ENCODE measurements around the gene CNTNAP5. TPM values are rescaled to one million over a fixed set of nuclear protein-coding genes. Genes with fewer than 3 reads are reported as not detected.
"Not testable (repeated sequence)": the region's sequence is repeated elsewhere in the genome, so short reads cannot be mapped to it uniquely, and the experiment has no call there.

Gene CNTNAP5
- total RNA-seq, 4 donors from 2014 or later, result not detected

DNA sequence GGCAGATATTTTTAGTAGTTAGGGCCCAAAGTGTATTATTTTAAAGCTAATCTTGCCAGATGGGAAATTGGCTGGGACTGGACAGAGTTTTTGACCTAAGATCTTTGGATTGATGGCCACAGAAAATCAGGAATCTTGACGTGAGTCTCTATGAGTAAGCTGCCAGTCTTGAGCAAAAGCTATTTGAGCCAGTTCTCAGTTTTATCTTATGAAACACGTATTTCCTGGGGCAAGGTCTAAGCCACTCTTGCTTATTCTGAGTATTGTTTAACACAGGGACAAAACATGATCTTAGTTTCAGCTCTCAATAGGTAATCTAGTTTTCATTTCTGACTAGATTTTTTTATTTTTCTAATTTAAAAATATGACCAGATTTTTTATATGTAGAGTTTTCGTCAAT, 329.4 kb downstream of the CNTNAP5 start:
- Histone ChIP-seq H3K27me3 (no peaks in the 10 kb centered on the region), H3K36me3 (no peaks in the 10 kb centered on the region), H3K4me1 (no peaks in the 10 kb centered on the region), H3K27ac (no peak overlapping the region), H3K4me3 (no peak overlapping the region), H3K9me3 (no peaks in the 10 kb centered on the region)
- 61% methylated on average over 3 of the region's 3 CpGs for WGBS
- DNase-seq (ENCODE audit: low spot score in 2 of 2), result no peak
- TF ChIP-seq CTCF (IDR thresholded peaks at IDR 0.05) (no peak), POLR2AphosphoS5 (IDR thresholded peaks at IDR 0.05) (no peak), EP300 (IDR thresholded peaks at IDR 0.05) (no peak), POLR2A (IDR thresholded peaks at IDR 0.05) (no peak)

GRCh38 chr2:124361966-124362365, 336.9 kb downstream of the CNTNAP5 start:
- 97% methylated on average over 28 of the region's 28 CpGs for WGBS

GRCh38 chr2:124369181-124369580, 344.1 kb downstream of the CNTNAP5 start:
- 67% methylated on average over 4 of the region's 4 CpGs for WGBS
- no peak overlapping the region for H3K4me3 ChIP-seq

More at GRCh38 chr2:124361966-124362365, 336.9 kb downstream of the CNTNAP5 start:
- not testable (repeated sequence) for H3K27me3 ChIP-seq; H3K9me3 ChIP-seq; H3K4me3 ChIP-seq; DNase-seq (ENCODE audit: low spot score in 2 of 2); H3K36me3 ChIP-seq; H3K27ac ChIP-seq; H3K4me1 ChIP-seq

GRCh38 chr2:124380221-124380749, 355.2 kb downstream of the CNTNAP5 start:
- Histone ChIP-seq H3K36me3 (no peaks in the 10 kb centered on the region), H3K27me3 (no peaks in the 10 kb centered on the region), H3K4me3 (no peak overlapping the region), H3K4me1 (no peaks in the 10 kb centered on the region), H3K9me3 (no peaks in the 10 kb centered on the region), H3K27ac (no peak overlapping the region)
- WGBS, result 25% methylated on average over 3 of the region's 3 CpGs
- TF ChIP-seq POLR2AphosphoS5 (IDR thresholded peaks at IDR 0.05) (no peak), EP300 (IDR thresholded peaks at IDR 0.05) (no peak), POLR2A (IDR thresholded peaks at IDR 0.05) (no peak), CTCF (IDR thresholded peaks at IDR 0.05) (no peak)
- no peak for DNase-seq (ENCODE audit: low spot score in 2 of 2)

More at GRCh38 chr2:124369181-124369580, 344.1 kb downstream of the CNTNAP5 start:
- Histone ChIP-seq H3K9me3 (no peaks in the 10 kb centered on the region), H3K4me1 (no peaks in the 10 kb centered on the region), H3K36me3 (no peaks in the 10 kb centered on the region), H3K27ac (no peak overlapping the region), H3K27me3 (no peaks in the 10 kb centered on the region)
- DNase-seq (ENCODE audit: low spot score in 2 of 2), result no peak
- no peak for TF ChIP-seq POLR2A (IDR thresholded peaks at IDR 0.05)
- TF ChIP-seq CTCF (IDR thresholded peaks at IDR 0.05), result no peak
- no peak for TF ChIP-seq POLR2AphosphoS5 (IDR thresholded peaks at IDR 0.05)
- TF ChIP-seq EP300 (IDR thresholded peaks at IDR 0.05), result no peak

DNA sequence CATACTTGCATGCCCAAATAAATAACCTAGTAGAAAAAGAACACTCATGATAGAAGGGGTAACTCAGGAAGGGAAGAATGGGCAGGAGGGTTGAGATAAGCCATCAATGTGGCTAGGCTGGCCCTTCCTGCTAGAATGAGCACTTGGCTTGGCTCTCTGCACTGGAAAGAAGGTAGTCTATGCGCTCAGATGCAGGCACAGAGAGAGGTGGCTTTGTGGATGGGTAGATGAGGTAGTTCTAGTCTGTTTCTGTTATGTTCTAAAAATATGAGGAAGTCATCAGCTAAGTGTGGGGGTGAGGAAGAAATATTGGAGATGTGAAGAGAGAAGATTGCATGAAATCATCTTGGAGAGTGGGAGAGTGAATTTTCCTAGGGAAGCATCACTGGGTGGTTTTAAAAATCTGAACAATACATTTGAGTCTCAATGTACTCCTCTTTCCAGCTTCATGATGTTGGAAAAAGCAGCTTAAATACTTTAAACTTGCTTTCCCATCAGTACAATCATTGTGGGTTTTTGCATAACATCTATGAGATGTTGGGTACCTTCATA, 357.1 kb downstream of the CNTNAP5 start:
- H3K27ac ChIP-seq, result no peak overlapping the region
- H3K27me3 ChIP-seq, result no peaks in the 10 kb centered on the region
- no peaks in the 10 kb centered on the region for H3K36me3 ChIP-seq
- no peak overlapping the region for H3K4me3 ChIP-seq
- 96% methylated on average over 1 of the region's 1 CpG for WGBS
- no peak for DNase-seq (ENCODE audit: low spot score in 2 of 2)
- no peaks in the 10 kb centered on the region for H3K9me3 ChIP-seq
- no peaks in the 10 kb centered on the region for H3K4me1 ChIP-seq
- no peak for TF ChIP-seq CTCF (IDR thresholded peaks at IDR 0.05)
- no peak for TF ChIP-seq POLR2A (IDR thresholded peaks at IDR 0.05)
- TF ChIP-seq POLR2AphosphoS5 (IDR thresholded peaks at IDR 0.05), result no peak
- TF ChIP-seq EP300 (IDR thresholded peaks at IDR 0.05), result no peak

GRCh38 chr2:124395961-124396360, 370.9 kb downstream of the CNTNAP5 start:
- Histone ChIP-seq H3K36me3 (no peaks in the 10 kb centered on the region), H3K4me3 (no peak overlapping the region), H3K27me3 (no peaks in the 10 kb centered on the region), H3K4me1 (no peaks in the 10 kb centered on the region), H3K27ac (no peak overlapping the region), H3K9me3 (no peaks in the 10 kb centered on the region)
- no peak for DNase-seq (ENCODE audit: low spot score in 2 of 2)
- 56% methylated on average over 3 of the region's 3 CpGs for WGBS
- no peak for TF ChIP-seq POLR2AphosphoS5 (IDR thresholded peaks at IDR 0.05)
- TF ChIP-seq EP300 (IDR thresholded peaks at IDR 0.05), result no peak
- TF ChIP-seq POLR2A (IDR thresholded peaks at IDR 0.05), result no peak
- no peak for TF ChIP-seq CTCF (IDR thresholded peaks at IDR 0.05)
